ENCODE results near the gene ANK3.

- TF ChIP-seq EZH2 (IDR thresholded peaks at IDR 0.05; ENCODE audit: borderline replicate concordance, insufficient read depth, low read length, poor library complexity, severe bottlenecking), result no peak
- no peak for TF ChIP-seq CTCF (IDR thresholded peaks at IDR 0.05; ENCODE audit: poor library complexity, severe bottlenecking)
- no peak for TF ChIP-seq EP300 (conservative IDR thresholded peaks at IDR 0.05; ENCODE audit: poor library complexity, severe bottlenecking)
- TF ChIP-seq MXI1 (conservative IDR thresholded peaks at IDR 0.05; ENCODE audit: poor library complexity, severe bottlenecking), result no peak
- TF ChIP-seq RAD21 (conservative IDR thresholded peaks at IDR 0.05), result no peak
- no peak for TF ChIP-seq REST (IDR thresholded peaks at IDR 0.05; ENCODE audit: borderline replicate concordance)
- no peak for TF ChIP-seq POLR2AphosphoS5 (IDR thresholded peaks at IDR 0.05)
Measured at GRCh38 chr10:60172363-60172990, 217.2 kb downstream of the ANK3 start.
